ENCODE data around the gene NKAPD1. TPM values are rescaled to one million over a fixed set of nuclear protein-coding genes. Genes with fewer than 3 reads are reported as not detected.

Gene NKAPD1
- total RNA-seq, 4 donors from 2014 or later = 15.0 to 18.5 (median 18.0) TPM

- TF ChIP-seq CTCF (IDR thresholded peaks at IDR 0.05; ENCODE audit: low read depth) = no peak
Measured at GRCh38 chr11:112118176-112118575, 44.1 kb downstream of the NKAPD1 start.

GRCh38 chr11:112121981-112122615 lies 48.0 kb downstream of the NKAPD1 start:
- TF ChIP-seq CTCF (IDR thresholded peaks at IDR 0.05; ENCODE audit: low read depth) = no peak

GRCh38 chr11:112123129-112123528 lies 49.0 kb downstream of the NKAPD1 start:
- TF ChIP-seq CTCF (IDR thresholded peaks at IDR 0.05; ENCODE audit: low read depth) = no peak

GRCh38 chr11:112127056-112127455 lies 53.0 kb downstream of the NKAPD1 start:
- TF ChIP-seq CTCF (IDR thresholded peaks at IDR 0.05; ENCODE audit: low read depth) = no peak

- no peak for TF ChIP-seq CTCF (IDR thresholded peaks at IDR 0.05; ENCODE audit: low read depth)
Measured at GRCh38 chr11:112128483-112129121, 54.5 kb downstream of the NKAPD1 start.

GRCh38 chr11:112129656-112130055 lies 55.6 kb downstream of the NKAPD1 start:
- TF ChIP-seq CTCF (IDR thresholded peaks at IDR 0.05; ENCODE audit: low read depth) = no peak

- no peak for TF ChIP-seq CTCF (IDR thresholded peaks at IDR 0.05; ENCODE audit: low read depth)
Measured at GRCh38 chr11:112132737-112133136, 58.6 kb downstream of the NKAPD1 start.

Data from subcutaneous adipose tissue (tissue), 4 donors.